Stimulated activated naive CD8-positive, alpha-beta T cell treated with anti-CD3 and anti-CD28 coated beads, Interleukin-15, amount 100 ng/mL, for 72 hours (primary cell): ENCODE results near the gene PHLDB1.

Source experiments
- ATAC-seq: fragments of 150-1000 bp; cut with Tn5 transposase; 2 replicates; pipeline ENCODE4 v1.10.0; 2021; ENCODE audit warnings: mild to moderate bottlenecking, moderate library complexity
- DNase-seq, 2 donors: peaks; one replicate each; pipeline ENCODE4 v3.0.0; 2021 to 2022
- H3K27ac Mint-ChIP-seq, 2 donors: one replicate each; pipeline ENCODE4 v1.8.0; 2022; ENCODE audit warnings: mild to moderate bottlenecking in 2 of 2, mixed read lengths in 2 of 2, moderate library complexity in 2 of 2
- H3K27me3 Mint-ChIP-seq: one replicate; pipeline ENCODE4 v1.8.0; 2022; ENCODE audit warnings: mixed read lengths
- H3K4me1 Mint-ChIP-seq: one replicate; pipeline ENCODE4 v1.8.0; 2022; ENCODE audit warnings: mild to moderate bottlenecking, mixed read lengths
- H3K4me3 Mint-ChIP-seq, 2 donors: one replicate each; pipeline ENCODE4 v1.8.0; 2022; ENCODE audit warnings: mild to moderate bottlenecking in 2 of 2, mixed read lengths in 2 of 2, moderate library complexity in 1 of 2
- H3K9me3 Mint-ChIP-seq, 2 donors: one replicate each; pipeline ENCODE4 v1.8.0; 2022; ENCODE audit warnings: mixed read lengths in 2 of 2

PHLDB1 gene

DNA sequence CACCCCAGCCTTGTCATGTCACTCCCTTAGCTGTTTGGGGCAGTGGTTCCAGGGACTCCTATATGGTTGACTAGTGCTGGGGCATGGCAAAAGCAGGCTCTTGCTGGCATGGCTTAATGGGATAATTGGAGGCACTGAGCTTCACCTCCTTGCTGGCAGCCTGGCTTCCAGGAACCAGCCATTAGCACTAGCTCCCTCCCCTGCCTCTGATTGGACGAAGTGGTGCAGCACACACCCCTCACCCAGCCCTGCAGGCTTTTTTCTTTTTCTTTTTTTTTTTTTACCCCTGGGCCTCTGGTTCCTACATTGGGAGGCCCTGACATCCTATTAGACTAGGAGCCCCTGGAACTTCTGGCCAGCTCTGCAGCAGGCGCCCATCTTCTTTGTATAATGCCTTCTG is 18.6 kb downstream of the PHLDB1 start:
- no peak overlapping the region for H3K4me3 Mint-ChIP-seq

DNA sequence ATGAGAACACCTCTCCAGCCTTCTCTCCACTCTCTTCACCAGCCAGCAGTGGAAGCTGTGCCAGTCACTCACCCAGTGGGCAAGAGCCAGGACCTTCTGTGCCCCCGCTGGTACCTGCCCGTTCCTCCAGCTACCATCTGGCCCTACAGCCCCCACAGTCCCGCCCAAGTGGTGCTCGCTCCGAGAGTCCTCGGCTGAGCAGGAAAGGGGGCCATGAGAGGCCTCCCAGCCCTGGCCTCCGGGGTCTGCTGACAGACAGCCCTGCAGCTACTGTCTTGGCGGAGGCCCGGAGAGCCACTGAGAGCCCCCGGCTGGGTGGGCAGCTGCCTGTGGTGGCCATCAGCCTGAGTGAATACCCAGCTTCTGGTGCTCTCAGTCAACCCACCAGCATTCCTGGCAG is 20.2 kb downstream of the PHLDB1 start:
- no peaks in the 10 kb centered on the region for H3K27me3 Mint-ChIP-seq
- no peaks in the 10 kb centered on the region for H3K9me3 Mint-ChIP-seq
- H3K27ac Mint-ChIP-seq: no peak overlapping the region
- DNase-seq (no peak), ATAC-seq (no peak)
- peaks cover 5% of the 10 kb centered on the region for H3K4me1 Mint-ChIP-seq
- H3K4me3 Mint-ChIP-seq: no peak overlapping the region

More for the DNA sequence above, 18.6 kb downstream of the PHLDB1 start:
- H3K27ac Mint-ChIP-seq: peak overlapping the region in 1 of 2 donors; percentile 64
- ATAC-seq (no peak), DNase-seq (no peak)
- H3K27me3 Mint-ChIP-seq: peaks cover 10% of the 10 kb centered on the region
- peaks cover 6% of the 10 kb centered on the region for H3K4me1 Mint-ChIP-seq
- H3K9me3 Mint-ChIP-seq: no peaks in the 10 kb centered on the region

- DNase-seq (no peak), ATAC-seq (no peak)
- Mint-ChIP-seq H3K4me3 (no peak overlapping the region), H3K27ac (no peak overlapping the region), H3K27me3 (no peaks in the 10 kb centered on the region), H3K9me3 (no peaks in the 10 kb centered on the region), H3K4me1 (peaks cover 5% of the 10 kb centered on the region)
Observed at GRCh38 chr11:118628031-118628430, 20.6 kb downstream of the PHLDB1 start.

- DNase-seq (no peak), ATAC-seq (no peak)
- Mint-ChIP-seq H3K27me3 (no peaks in the 10 kb centered on the region), H3K9me3 (no peaks in the 10 kb centered on the region), H3K4me1 (peaks cover 5% of the 10 kb centered on the region), H3K27ac (no peak overlapping the region), H3K4me3 (no peak overlapping the region)
Observed at GRCh38 chr11:118628432-118628831, 21.0 kb downstream of the PHLDB1 start.

GRCh38 chr11:118628861-118629549 is 21.6 kb downstream of the PHLDB1 start:
- Mint-ChIP-seq H3K27me3 (no peaks in the 10 kb centered on the region), H3K9me3 (no peaks in the 10 kb centered on the region), H3K4me1 (peaks cover 7% of the 10 kb centered on the region), H3K4me3 (no peak overlapping the region), H3K27ac (peak overlapping the region in 1 of 2 donors; percentile 49)
- ATAC-seq (no peak), DNase-seq (no peak)

- no peaks in the 10 kb centered on the region for H3K27me3 Mint-ChIP-seq
- peaks cover 12% of the 10 kb centered on the region for H3K4me1 Mint-ChIP-seq
- peak overlapping the region in 1 of 2 donors; percentile 23 for H3K27ac Mint-ChIP-seq
- no peak overlapping the region for H3K4me3 Mint-ChIP-seq
- DNase-seq: no peak
- ATAC-seq: no peak
- no peaks in the 10 kb centered on the region for H3K9me3 Mint-ChIP-seq
Observed at GRCh38 chr11:118629761-118630661, 22.6 kb downstream of the PHLDB1 start.

DNA sequence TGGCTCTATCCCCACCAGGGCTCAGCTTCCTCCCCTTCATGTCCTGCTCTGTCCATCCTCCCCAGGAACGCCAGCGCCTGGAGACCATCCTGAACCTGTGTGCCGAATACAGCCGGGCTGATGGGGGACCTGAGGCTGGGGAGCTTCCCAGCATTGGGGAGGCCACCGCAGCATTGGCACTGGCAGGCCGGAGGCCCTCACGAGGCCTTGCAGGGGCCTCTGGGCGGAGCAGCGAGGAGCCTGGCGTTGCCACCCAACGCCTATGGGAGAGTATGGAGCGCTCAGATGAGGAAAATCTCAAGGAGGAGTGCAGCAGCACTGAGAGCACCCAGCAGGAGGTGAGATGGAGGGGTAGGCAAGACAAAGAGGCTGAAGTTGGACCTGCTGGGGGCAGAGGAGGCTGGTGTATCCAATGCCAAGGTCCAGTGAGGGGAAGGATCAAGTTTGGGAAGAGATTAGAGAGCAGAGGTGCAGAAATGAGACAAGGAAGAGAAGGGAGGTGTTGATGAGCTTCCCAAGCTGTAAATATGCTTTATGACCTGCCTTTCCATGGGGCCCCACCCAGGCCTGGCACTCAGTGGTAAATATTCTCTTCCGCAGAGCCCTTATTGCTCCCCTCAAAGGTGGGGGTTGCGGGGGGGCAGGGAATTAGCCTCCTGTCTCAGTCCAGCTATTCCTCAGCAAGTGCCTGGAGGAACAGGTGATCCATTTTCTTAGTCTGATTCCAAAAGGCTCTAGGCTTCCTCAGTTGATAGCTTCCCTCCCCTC is 23.9 kb downstream of the PHLDB1 start:
- Mint-ChIP-seq H3K9me3 (no peaks in the 10 kb centered on the region), H3K27ac (no peak overlapping the region), H3K4me1 (peaks cover 12% of the 10 kb centered on the region)

GRCh38 chr11:118632577-118633318 is 25.3 kb downstream of the PHLDB1 start:
- H3K27ac Mint-ChIP-seq: peak overlapping the region in 1 of 2 donors; percentile 36

More for the DNA sequence above, 23.9 kb downstream of the PHLDB1 start:
- no peak for DNase-seq
- no peak for ATAC-seq
- Mint-ChIP-seq H3K27me3 (no peaks in the 10 kb centered on the region), H3K4me3 (no peak overlapping the region)

DNA sequence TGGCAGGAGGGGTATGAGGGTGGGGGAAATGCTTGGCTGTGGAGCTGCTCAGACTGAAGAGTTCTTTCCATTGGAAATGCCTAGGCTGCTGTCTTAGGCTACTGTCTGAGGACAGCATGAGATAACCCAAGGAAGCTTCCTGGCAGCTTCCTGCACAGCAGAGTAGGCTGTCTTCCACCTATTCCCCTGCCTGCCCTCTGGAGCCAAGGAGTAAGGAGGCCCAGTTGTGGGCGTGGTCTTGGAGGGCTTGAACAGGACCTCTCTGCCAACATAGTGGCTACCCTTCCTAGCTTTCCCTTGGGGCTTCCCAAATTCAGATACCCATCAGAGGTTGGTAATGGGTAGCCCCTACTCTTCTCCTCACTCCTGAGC is 25.9 kb downstream of the PHLDB1 start:
- no peak for ATAC-seq

More at GRCh38 chr11:118632577-118633318, 25.3 kb downstream of the PHLDB1 start:
- DNase-seq (no peak), ATAC-seq (no peak)
- Mint-ChIP-seq H3K4me3 (no peak overlapping the region), H3K27me3 (no peaks in the 10 kb centered on the region), H3K9me3 (no peaks in the 10 kb centered on the region), H3K4me1 (peaks cover 12% of the 10 kb centered on the region)

GRCh38 chr11:118633979-118634378 is 26.6 kb downstream of the PHLDB1 start:
- no peak for DNase-seq
- Mint-ChIP-seq H3K4me1 (peaks cover 12% of the 10 kb centered on the region), H3K27ac (no peak overlapping the region), H3K4me3 (no peak overlapping the region), H3K9me3 (no peaks in the 10 kb centered on the region), H3K27me3 (no peaks in the 10 kb centered on the region)
- no peak for ATAC-seq

More for the DNA sequence above, 25.9 kb downstream of the PHLDB1 start:
- H3K27ac Mint-ChIP-seq: peak overlapping the region in 1 of 2 donors; percentile 20
- H3K4me1 Mint-ChIP-seq: peaks cover 12% of the 10 kb centered on the region
- H3K9me3 Mint-ChIP-seq: no peaks in the 10 kb centered on the region
- H3K27me3 Mint-ChIP-seq: no peaks in the 10 kb centered on the region
- H3K4me3 Mint-ChIP-seq: no peak overlapping the region
- no peak for DNase-seq

GRCh38 chr11:118634431-118635236 is 27.2 kb downstream of the PHLDB1 start:
- H3K4me1 Mint-ChIP-seq: peaks cover 12% of the 10 kb centered on the region
- ATAC-seq (peak; percentile 65), DNase-seq (no peak)
- no peaks in the 10 kb centered on the region for H3K9me3 Mint-ChIP-seq
- no peaks in the 10 kb centered on the region for H3K27me3 Mint-ChIP-seq
- peak overlapping the region; percentile 3 to 23 for H3K4me3 Mint-ChIP-seq
- peak overlapping the region in 1 of 2 donors; percentile 16 for H3K27ac Mint-ChIP-seq

DNA sequence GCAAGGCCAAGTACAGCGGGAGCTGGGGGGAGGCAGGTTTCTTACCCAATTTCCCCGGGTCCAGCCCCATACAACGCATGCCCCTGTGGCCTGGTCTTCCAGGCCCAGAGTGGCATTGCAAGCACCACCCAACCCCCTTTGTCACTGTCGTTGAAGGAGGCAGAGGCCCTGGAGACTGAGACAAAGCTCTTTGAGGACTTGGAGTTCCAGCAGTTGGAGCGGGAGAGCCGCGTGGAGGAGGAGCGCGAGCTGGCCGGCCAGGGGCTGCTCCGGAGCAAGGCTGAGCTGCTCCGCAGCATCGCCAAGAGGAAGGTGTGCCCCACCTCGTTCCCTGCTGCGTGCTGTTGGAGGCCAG is 27.8 kb downstream of the PHLDB1 start:
- Mint-ChIP-seq H3K4me3 (no peak overlapping the region), H3K4me1 (peaks cover 12% of the 10 kb centered on the region), H3K27ac (no peak overlapping the region), H3K27me3 (no peaks in the 10 kb centered on the region), H3K9me3 (no peaks in the 10 kb centered on the region)
- DNase-seq (no peak), ATAC-seq (no peak)

DNA sequence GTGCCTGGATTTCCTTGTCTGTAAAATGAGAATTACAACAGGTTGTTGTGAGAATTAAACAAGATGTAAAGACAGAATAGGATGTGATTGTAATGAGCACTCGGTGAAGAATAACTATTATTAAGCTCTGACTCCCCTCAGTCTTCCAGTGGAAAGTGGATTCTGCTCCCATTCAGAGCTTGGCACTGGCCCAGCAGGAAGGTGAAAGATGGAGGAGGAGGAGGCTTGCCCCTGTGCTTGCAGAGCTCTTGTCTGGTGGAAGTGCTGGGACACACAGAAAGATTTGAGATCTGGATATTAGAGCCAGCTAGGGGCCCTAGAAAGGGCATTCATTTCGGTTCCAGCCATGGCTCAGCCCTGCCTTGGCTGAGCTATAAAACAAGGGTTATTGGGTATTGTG is 28.2 kb downstream of the PHLDB1 start:
- ATAC-seq (no peak), DNase-seq (no peak)
- peak overlapping the region in 1 of 2 donors; percentile 56 for H3K27ac Mint-ChIP-seq
- H3K4me3 Mint-ChIP-seq: no peak overlapping the region
- peaks cover 9% of the 10 kb centered on the region for H3K4me1 Mint-ChIP-seq
- H3K27me3 Mint-ChIP-seq: no peaks in the 10 kb centered on the region
- H3K9me3 Mint-ChIP-seq: no peaks in the 10 kb centered on the region

- Mint-ChIP-seq H3K4me3 (no peak overlapping the region), H3K27ac (no peak overlapping the region), H3K4me1 (peaks cover 8% of the 10 kb centered on the region)
Observed at GRCh38 chr11:118636569-118637290, 29.3 kb downstream of the PHLDB1 start.

More at GRCh38 chr11:118636569-118637290, 29.3 kb downstream of the PHLDB1 start:
- ATAC-seq (no peak), DNase-seq (no peak)
- Mint-ChIP-seq H3K9me3 (no peaks in the 10 kb centered on the region), H3K27me3 (no peaks in the 10 kb centered on the region)
